Stimulated activated CD4-positive, alpha-beta T cell treated with anti-CD3 and anti-CD28 coated beads, TNF-alpha, amount 100 ng/mL, for 24 hours (primary cell): ENCODE data around the gene AAK1.
A peak's percentile ranks its signal among the peaks of the same experiment; 100 is the strongest.
"Not testable (repeated sequence)": the region's sequence is repeated elsewhere in the genome, so short reads cannot be mapped to it uniquely, and the experiment has no call there.

Experiments used
- DNase-seq, 3 experiments: peaks; one replicate each; pipeline ENCODE4 v3.0.0-alpha.2; 2020; ENCODE audit warnings: low read depth in 3 of 3

Gene AAK1

GRCh38 chr2:69452687-69453086 is 190.9 kb downstream of the AAK1 start:
- DNase-seq, result no peak

GRCh38 chr2:69450735-69451416 is 192.7 kb downstream of the AAK1 start:
- DNase-seq, result no peak

- no peak for DNase-seq
Observed at GRCh38 chr2:69449906-69450305, 193.6 kb downstream of the AAK1 start.

GRCh38 chr2:69443673-69444072 is 199.9 kb downstream of the AAK1 start:
- not testable (repeated sequence) for DNase-seq

GRCh38 chr2:69439499-69439898 is 204.0 kb downstream of the AAK1 start:
- DNase-seq, result not testable (repeated sequence)

GRCh38 chr2:69438580-69438979 is 205.0 kb downstream of the AAK1 start:
- DNase-seq, result no peak

GRCh38 chr2:69437751-69438154 is 205.8 kb downstream of the AAK1 start:
- no peak for DNase-seq

- DNase-seq, result peak; percentile 77 to 90 (median 77)
Observed at GRCh38 chr2:69436938-69437750, 206.4 kb downstream of the AAK1 start, which contains the start of gene NFU1. TSS of gene NFU1 (minus strand) at chr2:69437435. CDS start at chr2:69437422, 13 bp downstream.

- DNase-seq, result no peak
Observed at GRCh38 chr2:69436596-69436937, 207.0 kb downstream of the AAK1 start.

- DNase-seq, result no peak
Observed at GRCh38 chr2:69434753-69435152, 208.8 kb downstream of the AAK1 start.

GRCh38 chr2:69429491-69430183 is 213.9 kb downstream of the AAK1 start:
- no peak for DNase-seq

- DNase-seq, result no peak
Observed at GRCh38 chr2:69428981-69429380, 214.6 kb downstream of the AAK1 start.

GRCh38 chr2:69424419-69424818 is 219.1 kb downstream of the AAK1 start:
- no peak for DNase-seq

GRCh38 chr2:69422198-69422597 is 221.3 kb downstream of the AAK1 start:
- DNase-seq, result no peak

GRCh38 chr2:69419111-69419510 is 224.4 kb downstream of the AAK1 start:
- DNase-seq, result not testable (repeated sequence)

- no peak for DNase-seq
Observed at GRCh38 chr2:69416147-69416546, 227.4 kb downstream of the AAK1 start.
